Esophagus squamous epithelium (tissue), 5 donors: ENCODE measurements around the gene AP4E1. TPM values are rescaled to one million over a fixed set of nuclear protein-coding genes. Genes with fewer than 3 reads are reported as not detected.

Experiments used
- DNase-seq: peaks from one replicate; lab custom pipeline; 2025; lab: John Stamatoyannopoulos, UW
- H3K27ac ChIP-seq, 4 donors: fragments of 200-600 bp; sonication (generic); one replicate each; pipeline ENCODE4 v1.5.1; 2016 to 2019; ENCODE audit warnings: mild to moderate bottlenecking in 1 of 4
- H3K27me3 ChIP-seq, 4 donors: fragments of 200-600 bp; sonication (generic); 1 replicate in 3 of 4; 2 replicates in 1 of 4; pipeline versions ENCODE4 v1.5.1 to v1.6.0; 2017 to 2021; ENCODE audit warnings: antibody characterized with exemption in 1 of 4
- H3K36me3 ChIP-seq, 3 donors: fragments of 200-600 bp; sonication (generic); one replicate each; pipeline ENCODE4 v1.5.1; 2016 to 2019
- H3K4me1 ChIP-seq, 3 donors: fragments of 200-600 bp; sonication (generic); one replicate each; pipeline ENCODE4 v1.5.1; 2017 to 2019
- H3K4me3 ChIP-seq, 4 donors: fragments of 200-600 bp; sonication (generic); 1 replicate in 3 of 4; 2 replicates in 1 of 4; pipeline ENCODE4 v1.5.1; 2016 to 2019; ENCODE audit warnings: mild to moderate bottlenecking in 2 of 4, moderate library complexity in 1 of 4
- H3K9me3 ChIP-seq, 3 donors: fragments of 200-600 bp; sonication (generic); one replicate each; pipeline ENCODE4 v1.5.1; 2016 to 2019
- CTCF ChIP-seq, 6 experiments: fragments of 450-650 bp in 4 of 6; fragments of 200-600 bp in 2 of 6; sonication (generic) in 2 of 6; IDR thresholded peaks; one replicate each; pipeline ENCODE4 v1.5.1; 2016 to 2019; ENCODE audit warnings: antibody characterized with exemption in 6 of 6, mild to moderate bottlenecking in 4 of 6, moderate library complexity in 4 of 6
- POLR2A ChIP-seq, 4 donors: fragments of 450-650 bp; IDR thresholded peaks; one replicate each; pipeline ENCODE4 v1.6.1; 2017; ENCODE audit warnings: antibody characterized with exemption in 4 of 4, mild to moderate bottlenecking in 4 of 4, moderate library complexity in 3 of 4
- WGBS, 2 donors: methylation state at CpG; one replicate each; pipeline ENCODE4 v1.1.5; 2018; 5-methylcytosine and 5-hydroxymethylcytosine counted together
- intact Hi-C: fragments of 100-400 bp; cut with DNase I; formaldehyde crosslinking; loops from one replicate; pipeline ENCODE4 v1.15.0; 2022
- total RNA-seq, 4 donors: library from RNA; depleted of rRNA; stranded (reverse); fragments of >200 nt; gene quantifications; one replicate each; pipeline ENCODE4 v1.1.0, GENCODE V29; 2016
- donor health status: DM: yes; HTN: yes; CAD: no.

The AP4E1 gene
- total RNA-seq, 4 donors from 2014 or later, result 5.7 to 11.1 (median 10.1) TPM

GRCh38 chr15:51016615-51017014, 108.1 kb downstream of the AP4E1 start:
- Histone ChIP-seq H3K27ac (no peak overlapping the region), H3K27me3 (no peaks in the 10 kb centered on the region), H3K36me3 (no peaks in the 10 kb centered on the region), H3K4me3 (no peak overlapping the region), H3K4me1 (no peaks in the 10 kb centered on the region), H3K9me3 (peaks cover 0 to 7% (median 0%) of the 10 kb centered on the region in 3 donors)
- TF ChIP-seq CTCF (IDR thresholded peaks at IDR 0.05) (no peak), POLR2A (IDR thresholded peaks at IDR 0.05) (no peak)
- DNase-seq, result no peak
- WGBS, 2 donors, result 40 to 67% methylated on average over 1 of the region's 1 CpG
- intact Hi-C loops, result no loop called here

- TF ChIP-seq CTCF (IDR thresholded peaks at IDR 0.05), result no peak
- TF ChIP-seq POLR2A (IDR thresholded peaks at IDR 0.05), result no peak
- no peak overlapping the region for H3K4me3 ChIP-seq
- no peak for DNase-seq
- peaks cover 0 to 7% (median 0%) of the 10 kb centered on the region in 3 donors for H3K9me3 ChIP-seq
- no peaks in the 10 kb centered on the region for H3K27me3 ChIP-seq
- H3K36me3 ChIP-seq, result no peaks in the 10 kb centered on the region
- H3K4me1 ChIP-seq, result peaks cover 0 to 25% (median 10%) of the 10 kb centered on the region in 3 donors
- no peak overlapping the region for H3K27ac ChIP-seq
- intact Hi-C loops, result no loop called here
Measured at GRCh38 chr15:51022206-51022605, 113.7 kb downstream of the AP4E1 start.

GRCh38 chr15:51023499-51023898, 115.0 kb downstream of the AP4E1 start:
- WGBS, 2 donors, result 100% methylated on average over 1 of the region's 1 CpG
- no peak for DNase-seq
- Histone ChIP-seq H3K27ac (no peak overlapping the region), H3K36me3 (no peaks in the 10 kb centered on the region), H3K4me1 (peaks cover 0 to 25% (median 10%) of the 10 kb centered on the region in 3 donors), H3K4me3 (no peak overlapping the region), H3K27me3 (no peaks in the 10 kb centered on the region), H3K9me3 (peaks cover 0 to 7% (median 0%) of the 10 kb centered on the region in 3 donors)
- no peak for TF ChIP-seq POLR2A (IDR thresholded peaks at IDR 0.05)
- TF ChIP-seq CTCF (IDR thresholded peaks at IDR 0.05), result no peak
- intact Hi-C loops, result no loop called here

- no peak for DNase-seq
- intact Hi-C loops, result no loop called here
- H3K27me3 ChIP-seq, result no peaks in the 10 kb centered on the region
- 15 to 45% methylated on average over 4 of the region's 4 CpGs for WGBS, 2 donors
- H3K9me3 ChIP-seq, result peaks cover 0 to 2% (median 0%) of the 10 kb centered on the region in 3 donors
- TF ChIP-seq POLR2A (IDR thresholded peaks at IDR 0.05) (no peak), CTCF (IDR thresholded peaks at IDR 0.05) (no peak)
- no peaks in the 10 kb centered on the region for H3K36me3 ChIP-seq
- peak overlapping the region in 3 of 4 donors; percentile 7 to 16 (median 8) for H3K4me3 ChIP-seq
- peak overlapping the region; percentile 83 to 92 (median 88) for H3K27ac ChIP-seq
- peaks cover 1 to 27% (median 10%) of the 10 kb centered on the region in 3 donors for H3K4me1 ChIP-seq
Measured at GRCh38 chr15:51024735-51025453, 116.4 kb downstream of the AP4E1 start.

GRCh38 chr15:51025454-51025846, 117.0 kb downstream of the AP4E1 start:
- TF ChIP-seq POLR2A (IDR thresholded peaks at IDR 0.05) (no peak), CTCF (IDR thresholded peaks at IDR 0.05) (no peak)
- WGBS, 2 donors, result 27 to 54% methylated on average over 3 of the region's 3 CpGs
- Histone ChIP-seq H3K27ac (peak overlapping the region; percentile 83 to 92 (median 88)), H3K36me3 (no peaks in the 10 kb centered on the region), H3K9me3 (no peaks in the 10 kb centered on the region), H3K27me3 (no peaks in the 10 kb centered on the region), H3K4me3 (peak overlapping the region in 1 of 4 donors; percentile 8), H3K4me1 (peaks cover 7 to 33% (median 15%) of the 10 kb centered on the region in 3 donors)
- no peak for DNase-seq
- intact Hi-C loops, result no loop called here
